HCT116 (cell line): ENCODE results near the gene ACTN1. TPM values are rescaled to one million over a fixed set of nuclear protein-coding genes. Genes with fewer than 3 reads are reported as not detected.

ENCODE experiments used
- ATAC-seq: fragments of 200-7000 bp; cut with Tn5 transposase; 2 replicates; pipeline ENCODE4 v1.9.1; 2020; ENCODE audit warnings: mild to moderate bottlenecking, moderate library complexity
- BruUV-seq: library from RNA; stranded (reverse); fragments of 400-500 nt; replicated peaks from 2 replicates; lab custom pipeline; 2021; lab: Mats Ljungman, UMichigan
- CTCF ChIA-PET: fragments of 300-600 bp; sonication (Branson Sonifier 250); formaldehyde crosslinking; loops from one replicate; lab custom pipeline; 2021; ENCODE audit warnings: antibody characterized with exemption; lab: Charles Lee
- POLR2A ChIA-PET: fragments of 300-600, 350-600 bp; sonication (Branson Sonifier 250); formaldehyde crosslinking; loops from one replicate; lab custom pipeline; 2021; ENCODE audit warnings: antibody characterized with exemption; lab: Charles Lee
- RAD21 ChIA-PET, 2 experiments: fragments of 300-600 bp; sonication (Branson Sonifier 250); formaldehyde crosslinking; loops; one replicate each; lab custom pipeline; 2023; ENCODE audit warnings: low total read pairs in 2 of 2; ENCODE audit not compliant: uncharacterized antibody in 2 of 2, unreplicated experiment in 2 of 2, low non-redundant PET in 1 of 2; lab: Charles Lee
- DNase-seq: peaks from one replicate; pipeline ENCODE4 v3.0.0-alpha.2; 2010; ENCODE audit warnings: low read depth, low spot score
- H2AFZ ChIP-seq: fragments of 200-600 bp; shearing (Covaris generic), sonication (generic); 2 replicates; pipeline ENCODE4 v1.6.1; 2017; ENCODE audit warnings: low read depth, mixed run types, mixed read lengths, antibody characterized with exemption, low read length; ENCODE audit not compliant: poor library complexity, severe bottlenecking
- H3K27ac ChIP-seq: 2 replicates; pipeline ENCODE4 v1.5.1; 2012; ENCODE audit warnings: low read depth, low read length
- H3K27me3 ChIP-seq: fragments of 200-600 bp; sonication (generic); 2 replicates; pipeline ENCODE4 v1.6.1; 2016; ENCODE audit warnings: mixed run types, low read length, mixed read lengths; ENCODE audit not compliant: insufficient read depth
- H3K36me3 ChIP-seq, 2 experiments: fragments of 200-500 bp in 1 of 2; fragments of 200-600 bp in 1 of 2; sonication (Bioruptor generic) in 1 of 2; sonication (generic) in 1 of 2; 2 replicates each; pipeline versions ENCODE4 v1.5.1 to v1.6.1; 2014 to 2016; ENCODE audit warnings: low read length in 2 of 2, inconsistent platforms in 1 of 2, mixed read lengths in 1 of 2, mixed run types in 1 of 2; ENCODE audit not compliant: insufficient read depth in 2 of 2, control insufficient read depth in 1 of 2
- H3K4me1 ChIP-seq, 2 experiments: fragments of 200-600 bp in 1 of 2; sonication (generic) in 1 of 2; 2 replicates each; pipeline versions ENCODE4 v1.5.1 to v1.6.1; 2012 to 2017; ENCODE audit warnings: low read length in 2 of 2, inconsistent platforms in 1 of 2, mild to moderate bottlenecking in 1 of 2, mixed read lengths in 1 of 2, mixed run types in 1 of 2, moderate library complexity in 1 of 2; ENCODE audit not compliant: insufficient read depth in 2 of 2, control insufficient read depth in 1 of 2
- H3K4me2 ChIP-seq: fragments of 200-600 bp; sonication (generic); 2 replicates; pipeline ENCODE4 v1.6.1; 2017; ENCODE audit warnings: mixed run types, low read length, mixed read lengths
- H3K4me3 ChIP-seq, 2 experiments: fragments of 200-600 bp in 1 of 2; sonication (generic) in 1 of 2; replicated peaks in 1 of 2; 2 replicates each; pipeline ENCODE4 v1.5.1; 2011 to 2016; ENCODE audit warnings: low read length in 2 of 2, control low read depth in 1 of 2, low read depth in 1 of 2, mild to moderate bottlenecking in 1 of 2, mixed read lengths in 1 of 2, mixed run types in 1 of 2
- H3K79me2 ChIP-seq: fragments of 200-600 bp; sonication (generic); 2 replicates; pipeline ENCODE4 v1.6.1; 2017; ENCODE audit warnings: mild to moderate bottlenecking, mixed run types, low read length, moderate library complexity, mixed read lengths; ENCODE audit not compliant: insufficient read depth
- H3K9ac ChIP-seq: fragments of 200-600 bp; sonication (generic); 2 replicates; pipeline ENCODE4 v1.6.1; 2016; ENCODE audit warnings: low read length, mixed read lengths
- H3K9me2 ChIP-seq: fragments of 200-600 bp; sonication (generic), shearing (Covaris generic); 2 replicates; pipeline ENCODE4 v1.6.1; 2017; ENCODE audit warnings: mixed run types, mild to moderate bottlenecking, moderate library complexity; ENCODE audit not compliant: insufficient read depth
- H3K9me3 ChIP-seq, 2 experiments: fragments of 200-500 bp in 1 of 2; fragments of 200-600 bp in 1 of 2; sonication (Bioruptor generic) in 1 of 2; sonication (generic) in 1 of 2; 2 replicates each; pipeline ENCODE4 v1.6.1; 2014 to 2017; ENCODE audit warnings: low read length in 2 of 2, mixed read lengths in 2 of 2, inconsistent platforms in 1 of 2, low read depth in 1 of 2, mild to moderate bottlenecking in 1 of 2, mixed run types in 1 of 2, moderate library complexity in 1 of 2; ENCODE audit not compliant: control insufficient read depth in 1 of 2, insufficient read depth in 1 of 2
- H4K20me1 ChIP-seq: fragments of 200-600 bp; sonication (generic), shearing (Covaris generic); 2 replicates; pipeline ENCODE4 v1.6.1; 2017; ENCODE audit warnings: mixed run types, mild to moderate bottlenecking, moderate library complexity; ENCODE audit not compliant: insufficient read depth
- CTCF ChIP-seq, 3 experiments: fragments of 200-600 bp in 1 of 3; sonication (generic) in 1 of 3; IDR thresholded peaks in 2 of 3; conservative IDR thresholded peaks in 1 of 3; 2 replicates each; pipeline ENCODE4 v1.5.1; 2012 to 2017; ENCODE audit warnings: low read depth in 2 of 3, low read length in 2 of 3, antibody characterized with exemption in 1 of 3, borderline replicate concordance in 1 of 3, control low read depth in 1 of 3, mild to moderate bottlenecking in 1 of 3, mixed read lengths in 1 of 3, mixed run types in 1 of 3, moderate library complexity in 1 of 3; ENCODE audit not compliant: insufficient read depth in 1 of 3
- EGR1 ChIP-seq: IDR thresholded peaks from 2 replicates; pipeline ENCODE4 v1.6.1; 2012; ENCODE audit warnings: low read depth
- FOSL1 ChIP-seq: IDR thresholded peaks from 2 replicates; pipeline ENCODE4 v1.6.1; 2012; ENCODE audit warnings: low read depth
- MAX ChIP-seq: IDR thresholded peaks from 2 replicates; pipeline ENCODE4 v1.6.1; 2012
- ZBTB33 ChIP-seq: IDR thresholded peaks from 2 replicates; pipeline ENCODE4 v1.6.1; 2011; ENCODE audit warnings: mild to moderate bottlenecking, low read length, moderate library complexity; ENCODE audit not compliant: insufficient replicate concordance; ENCODE audit errors: extremely low read depth
- ZFX ChIP-seq: fragments of 450-650 bp; IDR thresholded peaks from 2 replicates; pipeline ENCODE4 v1.6.1; 2017
- intact Hi-C: fragments of 100-400 bp; cut with micrococcal nuclease; formaldehyde crosslinking; loops from 2 replicates; pipeline ENCODE4 v1.10.0; 2022
- total RNA-seq: library from RNA; stranded (reverse); gene quantifications from one replicate; pipeline ENCODE4 v1.2.1, GENCODE V29; 2021; ENCODE audit not compliant: unreplicated experiment

ACTN1 gene
- total RNA-seq, 1 experiment from 2014 or later = 123 TPM

- Histone ChIP-seq H3K4me1 (peaks cover 49 to 51% of the 10 kb centered on the region in 2 experiments), H4K20me1 (no peaks in the 10 kb centered on the region), H3K4me3 (no peak overlapping the region), H3K4me2 (no peak overlapping the region), H3K9me3 (no peaks in the 10 kb centered on the region), H3K9me2 (no peaks in the 10 kb centered on the region), H3K9ac (no peak overlapping the region), H3K27me3 (no peaks in the 10 kb centered on the region), H2AFZ (no peak overlapping the region), H3K79me2 (peaks cover 92% of the 10 kb centered on the region), H3K27ac (no peak overlapping the region), H3K36me3 (no peaks in the 10 kb centered on the region)
- POLR2A ChIA-PET = no interaction called here
- intact Hi-C loops = no loop called here
- ATAC-seq (no peak), DNase-seq (no peak)
- no peak for TF ChIP-seq CTCF (IDR thresholded peaks at IDR 0.05 in 2 of 3, conservative IDR thresholded peaks at IDR 0.05 in 1 of 3; ENCODE audit: borderline replicate concordance in 1 of 3, insufficient read depth in 1 of 3, low read depth in 2 of 3, low read length in 2 of 3)
- TF ChIP-seq ZFX = no peak
- no peak for TF ChIP-seq EGR1
- TF ChIP-seq ZBTB33 = no peak
- TF ChIP-seq FOSL1 = no peak
- no peak for TF ChIP-seq MAX
- RAD21 ChIA-PET = no interaction called here
- CTCF ChIA-PET = interaction anchor here (1.6 kb wide), 1 partner anchor 10 kb away, joined by 4 read pairs; no protein-coding TSS in a partner anchor
- BruUV-seq = no TSS peak
These were observed 23.3 kb downstream of the ACTN1 start for GRCh38 chr14:68955851-68956179.
